Lower leg skin (tissue), 3 donors: ENCODE results near the gene TMEM212.

Source experiments
- POLR2A ChIP-seq, 2 donors: fragments of 450-650 bp; IDR thresholded peaks; one replicate each; pipeline ENCODE4 v1.6.1; 2016 to 2017; ENCODE audit warnings: antibody characterized with exemption in 2 of 2, mild to moderate bottlenecking in 1 of 2, moderate library complexity in 1 of 2
- TF ChIP-seq, protein P1 (sequence below), 3 donors: fragments of 450-650 bp; IDR thresholded peaks; one replicate each; pipeline ENCODE4 v1.5.1; 2016; ENCODE audit warnings: antibody characterized with exemption in 3 of 3, mild to moderate bottlenecking in 3 of 3, moderate library complexity in 2 of 3

DNA sequence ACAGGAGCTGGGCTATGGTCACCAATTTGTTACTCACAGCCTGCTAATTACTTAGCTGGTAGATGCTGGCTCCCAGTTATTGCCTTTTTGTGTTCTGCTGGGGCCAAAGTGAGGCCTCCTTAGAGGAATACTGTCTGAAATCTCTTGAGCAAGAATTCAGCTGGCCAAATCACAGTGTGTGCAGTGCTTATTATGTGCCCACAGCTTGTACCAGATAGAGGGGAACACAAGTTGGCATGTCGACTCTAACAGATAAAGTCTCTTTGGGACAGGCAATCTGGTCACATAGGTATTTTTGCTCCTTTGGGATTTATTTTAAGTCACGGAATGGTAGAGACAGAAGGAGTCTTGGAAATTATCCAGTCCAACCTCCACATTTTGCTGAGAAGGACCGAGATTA, 6.3 kb upstream of the TMEM212 start:
- TF ChIP-seq, protein P1, sequence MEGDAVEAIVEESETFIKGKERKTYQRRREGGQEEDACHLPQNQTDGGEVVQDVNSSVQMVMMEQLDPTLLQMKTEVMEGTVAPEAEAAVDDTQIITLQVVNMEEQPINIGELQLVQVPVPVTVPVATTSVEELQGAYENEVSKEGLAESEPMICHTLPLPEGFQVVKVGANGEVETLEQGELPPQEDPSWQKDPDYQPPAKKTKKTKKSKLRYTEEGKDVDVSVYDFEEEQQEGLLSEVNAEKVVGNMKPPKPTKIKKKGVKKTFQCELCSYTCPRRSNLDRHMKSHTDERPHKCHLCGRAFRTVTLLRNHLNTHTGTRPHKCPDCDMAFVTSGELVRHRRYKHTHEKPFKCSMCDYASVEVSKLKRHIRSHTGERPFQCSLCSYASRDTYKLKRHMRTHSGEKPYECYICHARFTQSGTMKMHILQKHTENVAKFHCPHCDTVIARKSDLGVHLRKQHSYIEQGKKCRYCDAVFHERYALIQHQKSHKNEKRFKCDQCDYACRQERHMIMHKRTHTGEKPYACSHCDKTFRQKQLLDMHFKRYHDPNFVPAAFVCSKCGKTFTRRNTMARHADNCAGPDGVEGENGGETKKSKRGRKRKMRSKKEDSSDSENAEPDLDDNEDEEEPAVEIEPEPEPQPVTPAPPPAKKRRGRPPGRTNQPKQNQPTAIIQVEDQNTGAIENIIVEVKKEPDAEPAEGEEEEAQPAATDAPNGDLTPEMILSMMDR (IDR thresholded peaks at IDR 0.05), result no peak
- TF ChIP-seq POLR2A (IDR thresholded peaks at IDR 0.05), result no peak
